ENCODE results near the gene APBA2.

DNA sequence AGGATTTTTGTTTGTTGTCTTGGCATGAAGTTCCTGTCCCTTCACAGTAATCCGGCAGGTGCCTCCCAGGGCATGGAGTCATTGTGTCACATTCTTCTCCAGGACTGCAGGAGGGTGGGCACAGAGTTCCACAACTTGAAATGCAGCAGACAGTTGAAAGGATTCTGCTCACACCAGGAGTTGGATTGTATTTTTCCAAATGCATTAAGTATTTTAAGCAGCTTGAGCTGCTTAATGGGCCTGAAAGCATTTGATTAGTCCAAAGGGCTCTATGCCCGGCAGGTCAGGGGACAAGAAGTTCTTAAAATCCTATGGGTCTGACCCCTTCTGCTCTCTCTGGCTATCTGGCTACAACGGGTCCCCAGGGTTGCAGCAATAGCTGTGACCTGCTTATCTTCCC, 92.9 kb downstream of the APBA2 start:
- TF ChIP-seq CTCF (IDR thresholded peaks at IDR 0.05) (no peak), POLR2A (IDR thresholded peaks at IDR 0.05) (no peak)
